Measurements from ENCODE around the gene MSH6.

MSH6 gene

DNA sequence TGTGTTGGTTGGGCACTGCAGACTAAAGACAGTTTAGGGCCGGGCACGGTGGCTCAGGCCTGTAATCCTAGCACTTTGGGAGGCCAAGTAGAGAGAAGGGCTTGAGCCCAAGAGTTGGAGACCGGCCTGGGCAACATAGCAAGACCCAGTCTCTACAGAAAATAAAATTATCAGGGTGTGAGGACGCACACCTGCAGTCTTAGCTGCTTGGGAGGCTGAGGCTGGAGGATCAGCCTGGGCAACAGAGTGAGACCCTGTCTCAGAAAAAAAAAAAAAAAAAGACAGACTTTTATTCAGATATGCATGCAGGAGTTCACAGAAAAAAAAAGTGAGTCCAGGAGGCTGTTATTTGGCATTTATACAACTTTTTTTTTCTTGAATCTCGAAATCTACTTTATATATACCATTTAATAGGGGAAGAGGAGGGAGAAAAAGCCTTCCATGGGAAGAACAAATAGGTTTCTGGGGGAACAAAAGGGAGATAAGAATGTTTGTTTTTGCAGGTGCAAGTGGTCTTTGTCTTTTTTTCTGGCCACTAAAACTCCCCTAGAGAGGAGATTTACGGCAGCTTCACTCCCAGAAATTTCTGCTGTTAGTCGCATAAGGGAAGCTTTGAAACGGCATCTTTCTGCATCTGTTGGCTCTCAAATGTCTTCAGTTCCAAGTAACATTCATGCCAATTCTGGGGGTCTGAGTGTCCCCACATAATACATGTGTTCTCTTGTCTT is 4.1 kb upstream of the MSH6 start:
- no peak for DNase-seq

DNA sequence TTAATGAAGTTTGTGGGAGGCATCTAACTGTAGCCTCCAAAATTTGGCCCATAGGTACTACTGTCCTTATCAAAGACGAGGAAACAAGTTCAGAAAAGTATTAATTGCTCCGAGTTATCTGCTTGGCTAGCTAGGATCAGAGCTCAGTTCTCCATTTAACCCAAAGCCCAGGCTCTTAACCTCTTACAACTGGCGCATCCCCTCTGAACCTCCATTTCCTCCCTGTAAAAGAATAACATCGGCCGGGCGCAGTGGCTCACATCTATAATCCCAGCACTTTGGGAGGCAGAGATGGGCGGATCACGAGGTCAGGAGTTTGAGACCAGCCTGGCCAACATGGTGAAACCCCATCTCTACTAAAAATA is 3.5 kb upstream of the MSH6 start:
- DNase-seq, result no peak

DNA sequence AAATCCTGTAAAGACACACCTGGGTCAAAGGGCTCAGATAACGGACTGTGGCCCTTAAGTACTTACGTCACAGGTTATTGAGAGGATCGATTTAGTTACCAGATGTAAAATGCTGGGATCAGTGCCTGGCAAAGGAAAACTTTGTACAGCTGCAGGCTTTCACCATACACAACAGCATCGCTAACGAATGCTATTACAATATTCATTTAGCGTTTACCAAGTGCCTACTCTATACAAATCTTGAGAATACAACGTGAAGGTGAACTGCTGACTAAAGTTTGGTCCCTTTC is 619 bp upstream of the MSH6 start:
- DNase-seq, result no peak

- DNase-seq, result peak in 44 of 56 donors; percentile 13 to 74 (median 54)
Observed at GRCh38 chr2:47783486-47784351, 774 bp downstream of the MSH6 start.

- DNase-seq, result peak in 3 of 56 donors; percentile 2 to 6 (median 5)
Observed at GRCh38 chr2:47784352-47784851, 1.5 kb downstream of the MSH6 start.

GRCh38 chr2:47785986-47786385 is 3.0 kb downstream of the MSH6 start:
- no peak for DNase-seq

GRCh38 chr2:47796090-47796697 is 13.2 kb downstream of the MSH6 start:
- DNase-seq, result no peak

- DNase-seq, result peak in 1 of 56 donors; percentile 21
Observed at GRCh38 chr2:47798631-47799030, 15.7 kb downstream of the MSH6 start.

GRCh38 chr2:47799031-47799609 is 16.2 kb downstream of the MSH6 start:
- no peak for DNase-seq

- no peak for DNase-seq
Observed at GRCh38 chr2:47801118-47801517, 18.2 kb downstream of the MSH6 start.

GRCh38 chr2:47803363-47803762 is 20.4 kb downstream of the MSH6 start:
- DNase-seq, result no peak

GRCh38 chr2:47803770-47804169 is 20.8 kb downstream of the MSH6 start:
- DNase-seq, result no peak

GRCh38 chr2:47805850-47806249 is 22.9 kb downstream of the MSH6 start:
- DNase-seq, result no peak

- no peak for DNase-seq
Observed at GRCh38 chr2:47808614-47809013, 25.7 kb downstream of the MSH6 start.

DNA sequence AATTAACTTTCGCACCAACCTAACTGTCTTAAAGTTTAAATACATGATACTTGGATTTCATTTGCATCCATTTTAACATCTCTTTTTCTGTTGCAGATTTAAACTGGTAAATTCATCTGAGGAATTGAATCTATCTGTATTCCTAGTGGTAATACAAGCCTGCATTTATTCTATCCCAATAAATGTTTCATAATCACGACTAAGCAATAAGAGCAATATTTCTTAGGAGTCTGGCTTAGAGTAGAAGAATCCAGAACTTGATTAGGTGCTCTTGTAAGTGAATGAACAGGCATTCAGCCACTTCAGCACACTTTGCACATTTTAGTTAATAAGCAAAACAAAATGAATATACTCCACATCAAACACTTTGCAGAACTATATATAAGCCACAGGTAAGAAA is 27.0 kb downstream of the MSH6 start:
- DNase-seq, result no peak

GRCh38 chr2:47810850-47811249 is 27.9 kb downstream of the MSH6 start:
- DNase-seq, result no peak

- DNase-seq, result no peak
Observed at GRCh38 chr2:47811668-47812067, 28.7 kb downstream of the MSH6 start.

- no peak for DNase-seq
Observed at GRCh38 chr2:47815764-47816163, 32.8 kb downstream of the MSH6 start.

- DNase-seq, result no peak
Observed at GRCh38 chr2:47818777-47819176, 35.8 kb downstream of the MSH6 start.

GRCh38 chr2:47819834-47820233 is 36.9 kb downstream of the MSH6 start:
- no peak for DNase-seq

DNA sequence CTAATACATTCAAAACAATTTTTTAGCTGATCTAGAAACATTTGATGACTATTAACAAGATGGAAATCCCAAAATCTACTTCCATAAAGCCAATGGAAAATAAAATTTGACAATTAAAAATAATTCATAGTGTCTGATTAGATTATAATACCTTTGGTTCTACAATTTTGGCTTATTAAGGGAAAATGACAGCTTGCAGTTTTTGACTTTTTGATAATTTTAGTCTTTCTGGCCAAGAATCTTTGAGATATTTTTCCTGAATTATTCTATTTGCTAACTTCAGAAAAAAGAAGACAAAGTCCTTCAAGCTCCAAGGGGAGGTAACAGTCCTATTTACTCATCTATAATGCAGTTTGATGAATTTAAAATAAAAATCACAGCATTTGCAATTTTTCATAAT is 39.6 kb downstream of the MSH6 start:
- DNase-seq, result no peak

DNA sequence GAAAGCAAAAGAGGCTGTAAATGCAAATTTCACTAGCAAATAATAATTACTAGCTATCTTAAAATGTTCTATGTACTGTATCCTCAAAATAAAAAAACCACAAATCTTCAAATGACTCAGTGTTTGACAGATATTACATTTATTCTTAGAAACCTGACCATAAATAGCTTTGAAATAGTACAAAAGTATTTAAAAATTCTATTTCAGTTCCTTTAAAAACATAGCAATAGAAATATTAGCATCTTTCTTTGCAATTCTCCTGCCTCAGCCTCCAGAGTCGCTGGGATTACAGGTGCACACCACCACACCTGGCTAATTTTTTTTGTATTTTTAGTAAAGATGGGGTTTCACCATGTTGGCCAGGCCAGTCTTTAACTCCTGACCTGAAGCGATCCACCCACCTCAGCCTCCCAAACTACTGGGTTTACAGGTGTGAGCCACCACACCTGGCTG is 50.6 kb downstream of the MSH6 start:
- DNase-seq, result no peak
